ENCODE data around the gene NME2. TPM values are rescaled to one million over a fixed set of nuclear protein-coding genes. Genes with fewer than 3 reads are reported as not detected.

Gene NME2
- total and polyA plus RNA-seq, 10 of the 15 experiments (the other 5 are each of a cell fraction or from before 2014, with no cell fraction given), result 497 to 1,030 (median 786) TPM

GRCh38 chr17:51166987-51167931, 1.0 kb downstream of the NME2 start (continued):
- peak; percentile 6 for TF ChIP-seq BCL3 (IDR thresholded peaks at IDR 0.05; ENCODE audit: borderline replicate concordance, insufficient read depth, low read depth, low read length, poor library complexity, severe bottlenecking)
- no peak for TF ChIP-seq SIN3A (IDR thresholded peaks at IDR 0.05; ENCODE audit: low read depth, low read length)
- 0 out of 2 replicates have a peak, but pooled peaks have one; percentile 12 for TF ChIP-seq DPF2 (IDR thresholded peaks at IDR 0.05)
- peak; percentile 73 to 85 (median 75) for TF ChIP-seq CTCF (IDR thresholded peaks at IDR 0.05 in 2 of 3, conservative IDR thresholded peaks at IDR 0.05 in 1 of 3; ENCODE audit: control insufficient read depth in 2 of 3, extremely low read depth in 1 of 3, insufficient read depth in 1 of 3, low read depth in 3 of 3, low read length in 3 of 3)
- peak; percentile 61; the same call in 1 of the 2 replicates for TF ChIP-seq SMARCA5 (IDR thresholded peaks at IDR 0.05)
- TF ChIP-seq BHLHE40 (IDR thresholded peaks at IDR 0.05; ENCODE audit: borderline replicate concordance in 1 of 2, low read depth in 2 of 2, low read length in 1 of 2), result 0 out of 4 replicates have a peak, but pooled peaks have one; percentile 5 to 21
- peak; percentile 27; the same call in 1 of the 2 replicates for TF ChIP-seq TCF12 (IDR thresholded peaks at IDR 0.05; ENCODE audit: low read depth, low read length)
- peak in 1 of 2 experiments; percentile 23; a peak in 1 of 3 replicates for TF ChIP-seq EGR1 (IDR thresholded peaks at IDR 0.05; ENCODE audit: borderline replicate concordance in 1 of 2, low read depth in 2 of 2, low read length in 2 of 2)
- TF ChIP-seq PML (IDR thresholded peaks at IDR 0.05; ENCODE audit: low read length), result 0 out of 2 replicates have a peak, but pooled peaks have one; percentile 5
- peak; percentile 18 to 41; a peak in 2 of 4 replicates for TF ChIP-seq IKZF2 (IDR thresholded peaks at IDR 0.05)
- no peak for TF ChIP-seq BCLAF1 (IDR thresholded peaks at IDR 0.05)

All from GM12878 (cell line).